ENCODE data around the gene HBQ1. TPM values are rescaled to one million over a fixed set of nuclear protein-coding genes. Genes with fewer than 3 reads are reported as not detected.
"Not testable (repeated sequence)": the region's sequence is repeated elsewhere in the genome, so short reads cannot be mapped to it uniquely, and the experiment has no call there.

HBQ1 gene
- total RNA-seq, 2 experiments from 2014 or later: not detected

DNA sequence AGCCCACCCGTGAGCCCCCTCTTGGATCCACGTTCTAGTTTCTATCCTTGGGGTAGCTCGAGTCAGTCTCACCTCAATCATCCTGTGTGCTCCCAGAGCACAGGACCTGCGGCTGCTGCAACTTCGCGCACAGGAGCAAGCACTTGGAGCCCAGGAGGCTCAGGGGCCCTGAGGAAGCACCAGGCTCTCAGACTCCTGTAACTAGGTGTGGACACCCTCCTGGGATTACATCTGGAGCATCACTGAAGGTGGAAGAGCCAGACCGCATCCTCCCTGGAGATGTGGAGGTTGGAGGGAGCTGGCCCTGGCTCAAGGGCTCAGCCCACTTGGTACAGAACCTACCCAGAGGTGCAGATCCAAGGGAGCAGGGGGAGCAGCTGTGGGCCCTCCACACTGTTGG is 2.7 kb downstream of the HBQ1 start:
- ATAC-seq (no peak), DNase-seq (no peak)
- Mint-ChIP-seq H3K4me3 (no peak overlapping the region), H3K27ac (no peak overlapping the region), H3K27me3 (peaks cover 21% of the 10 kb centered on the region), H3K4me1 (peaks cover 7% of the 10 kb centered on the region), H3K9me3 (ENCODE audit: low read depth) (no peaks in the 10 kb centered on the region), H3K36me3 (peaks cover 10% of the 10 kb centered on the region)
- CTCF ChIA-PET: interaction anchor here (1.0 to 4.5 kb wide), 10 partner anchors 13 to 179 kb away, joined by 3 to 39 read pairs (median 8); partner anchors contain the start of genes POLR3K and SNRNP25

DNA sequence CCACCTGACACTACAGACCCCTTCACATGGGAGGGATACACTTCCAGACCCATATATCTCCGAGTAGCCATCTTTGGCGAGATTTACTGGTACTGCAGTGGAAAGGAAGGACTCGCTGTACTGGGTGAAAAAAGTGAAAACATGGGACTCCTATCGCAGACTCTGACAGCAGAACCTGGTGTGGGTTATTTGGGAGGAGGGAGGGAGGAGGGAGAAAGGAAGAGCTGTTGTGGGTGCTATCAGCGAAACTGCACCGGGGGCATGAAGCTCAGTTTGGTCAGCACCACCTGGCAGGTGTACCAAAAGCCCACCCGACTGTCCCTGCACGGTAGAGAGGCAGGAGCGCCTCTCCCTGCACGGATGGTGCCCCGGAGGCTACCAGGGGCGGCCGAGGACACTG is 5.0 kb downstream of the HBQ1 start:
- Mint-ChIP-seq H3K4me3 (no peak overlapping the region), H3K9me3 (ENCODE audit: low read depth) (no peaks in the 10 kb centered on the region), H3K4me1 (peaks cover 7% of the 10 kb centered on the region), H3K27ac (no peak overlapping the region), H3K27me3 (peaks cover 3% of the 10 kb centered on the region), H3K36me3 (peaks cover 20% of the 10 kb centered on the region)
- ATAC-seq (no peak), DNase-seq (no peak)
- CTCF ChIA-PET: interaction anchor here (1.2 kb wide), 1 partner anchor 78 kb away, joined by 4 read pairs; no protein-coding TSS in a partner anchor

GRCh38 chr16:185691-186090 is 5.4 kb downstream of the HBQ1 start:
- ATAC-seq (no peak), DNase-seq (no peak)
- Mint-ChIP-seq H3K4me1 (peaks cover 7% of the 10 kb centered on the region), H3K4me3 (no peak overlapping the region), H3K36me3 (peaks cover 20% of the 10 kb centered on the region), H3K27me3 (peaks cover 3% of the 10 kb centered on the region), H3K27ac (no peak overlapping the region), H3K9me3 (ENCODE audit: low read depth) (no peaks in the 10 kb centered on the region)
- CTCF ChIA-PET: interaction anchor here (1.2 kb wide), 1 partner anchor 79 kb away, joined by 4 read pairs; no protein-coding TSS in a partner anchor

DNA sequence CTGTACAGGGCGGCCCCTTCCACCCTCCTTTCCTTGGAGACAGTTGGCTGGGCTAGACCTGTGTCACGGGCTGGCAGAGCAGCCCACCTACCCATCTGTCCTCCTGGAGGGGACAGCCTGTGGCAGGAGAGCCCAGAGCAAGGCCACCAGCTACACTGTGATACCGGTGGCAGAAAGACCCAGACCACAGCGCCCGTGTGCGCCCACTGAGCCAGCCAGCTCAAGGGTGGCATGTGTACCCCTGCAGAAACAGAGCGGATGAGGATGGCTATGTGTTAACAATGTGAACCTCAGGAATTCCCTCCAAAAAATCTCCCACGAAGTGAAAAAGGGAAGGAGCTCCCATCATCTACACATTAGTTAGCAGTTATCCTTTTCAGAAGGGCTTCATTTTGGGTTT is 7.1 kb downstream of the HBQ1 start:
- no peaks in the 10 kb centered on the region for H3K9me3 Mint-ChIP-seq (ENCODE audit: low read depth)
- peaks cover 3% of the 10 kb centered on the region for H3K4me1 Mint-ChIP-seq
- no peaks in the 10 kb centered on the region for H3K27me3 Mint-ChIP-seq
- DNase-seq (no peak), ATAC-seq (no peak)
- no peak overlapping the region for H3K27ac Mint-ChIP-seq
- CTCF ChIA-PET: interaction anchor here (0.9 to 2.8 kb wide), 3 partner anchors 80 to 175 kb away, joined by 3 to 10 read pairs (median 9); no protein-coding TSS in a partner anchor
- H3K4me3 Mint-ChIP-seq: no peak overlapping the region
- H3K36me3 Mint-ChIP-seq: peaks cover 29% of the 10 kb centered on the region

DNA sequence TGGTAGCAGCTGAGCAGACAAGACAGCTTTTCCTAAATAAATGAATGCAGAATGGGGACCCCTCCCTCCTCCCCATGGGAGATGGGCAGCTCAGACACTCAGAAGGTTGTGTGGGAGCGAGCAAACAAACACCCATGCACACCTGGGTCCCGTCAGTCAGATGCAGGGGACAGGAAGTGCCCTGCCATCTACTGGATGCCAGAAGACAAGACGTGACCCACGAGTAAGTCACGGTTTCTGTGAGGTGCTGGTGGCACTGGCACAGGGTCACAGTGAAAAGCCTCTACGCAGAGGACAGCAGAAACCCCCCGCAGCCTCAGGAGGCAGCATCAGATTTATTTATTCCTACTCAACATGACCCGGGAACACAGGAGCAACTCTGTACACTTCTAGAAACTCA is 8.4 kb downstream of the HBQ1 start:
- DNase-seq (peak; percentile 58), ATAC-seq (peak; percentile 72)
- Mint-ChIP-seq H3K27me3 (no peaks in the 10 kb centered on the region), H3K27ac (no peak overlapping the region), H3K9me3 (ENCODE audit: low read depth) (no peaks in the 10 kb centered on the region), H3K4me1 (peaks cover 3% of the 10 kb centered on the region), H3K36me3 (peaks cover 32% of the 10 kb centered on the region), H3K4me3 (no peak overlapping the region)
- CTCF ChIA-PET: interaction anchor here (0.9 to 2.8 kb wide), 6 partner anchors 10 to 174 kb away, joined by 3 to 10 read pairs (median 4); no protein-coding TSS in a partner anchor

- peaks cover 35% of the 10 kb centered on the region for H3K36me3 Mint-ChIP-seq
- no peak for ATAC-seq
- H3K4me3 Mint-ChIP-seq: no peak overlapping the region
- H3K4me1 Mint-ChIP-seq: peaks cover 3% of the 10 kb centered on the region
- no peak overlapping the region for H3K27ac Mint-ChIP-seq
- no peaks in the 10 kb centered on the region for H3K27me3 Mint-ChIP-seq
- H3K9me3 Mint-ChIP-seq (ENCODE audit: low read depth): no peaks in the 10 kb centered on the region
- CTCF ChIA-PET: interaction anchor here (0.6 to 2.8 kb wide), 3 partner anchors 72 to 124 kb away, joined by 3 to 9 read pairs (median 3); no protein-coding TSS in a partner anchor
- DNase-seq: no peak
These were observed 9.4 kb downstream of the HBQ1 start for GRCh38 chr16:189604-190186.

- H3K27ac Mint-ChIP-seq: no peak overlapping the region
- no peak overlapping the region for H3K4me3 Mint-ChIP-seq
- no peaks in the 10 kb centered on the region for H3K9me3 Mint-ChIP-seq (ENCODE audit: low read depth)
- H3K4me1 Mint-ChIP-seq: peaks cover 3% of the 10 kb centered on the region
- ATAC-seq: no peak
- H3K36me3 Mint-ChIP-seq: peaks cover 34% of the 10 kb centered on the region
- CTCF ChIA-PET: interaction anchor here (0.6 to 2.5 kb wide), 5 partner anchors 10 to 171 kb away, joined by 4 to 8 read pairs (median 6); no protein-coding TSS in a partner anchor
- DNase-seq: no peak
- no peaks in the 10 kb centered on the region for H3K27me3 Mint-ChIP-seq
These were observed 11.6 kb downstream of the HBQ1 start for GRCh38 chr16:191831-192230.

- CTCF ChIA-PET: interaction anchor here (0.6 to 2.5 kb wide), 5 partner anchors 11 to 170 kb away, joined by 4 to 8 read pairs (median 6); no protein-coding TSS in a partner anchor
- Mint-ChIP-seq H3K4me1 (peaks cover 3% of the 10 kb centered on the region), H3K27me3 (no peaks in the 10 kb centered on the region), H3K27ac (no peak overlapping the region), H3K4me3 (no peak overlapping the region), H3K36me3 (peaks cover 32% of the 10 kb centered on the region), H3K9me3 (ENCODE audit: low read depth) (no peaks in the 10 kb centered on the region)
- no peak for ATAC-seq
- DNase-seq: no peak
These were observed 12.4 kb downstream of the HBQ1 start for GRCh38 chr16:192686-193085.

GRCh38 chr16:193441-193840 is 13.2 kb downstream of the HBQ1 start:
- Mint-ChIP-seq H3K27ac (no peak overlapping the region), H3K4me3 (no peak overlapping the region), H3K4me1 (peaks cover 3% of the 10 kb centered on the region), H3K27me3 (no peaks in the 10 kb centered on the region), H3K36me3 (peaks cover 37% of the 10 kb centered on the region), H3K9me3 (ENCODE audit: low read depth) (no peaks in the 10 kb centered on the region)
- CTCF ChIA-PET: interaction anchor here (0.7 to 2.5 kb wide), 4 partner anchors 12 to 169 kb away, joined by 3 to 8 read pairs (median 6); no protein-coding TSS in a partner anchor
- DNase-seq (no peak), ATAC-seq (no peak)

- Mint-ChIP-seq H3K4me3 (no peak overlapping the region), H3K27ac (no peak overlapping the region), H3K27me3 (no peaks in the 10 kb centered on the region), H3K36me3 (peaks cover 32% of the 10 kb centered on the region), H3K4me1 (no peaks in the 10 kb centered on the region), H3K9me3 (ENCODE audit: low read depth) (no peaks in the 10 kb centered on the region)
- DNase-seq (no peak), ATAC-seq (no peak)
- CTCF ChIA-PET: no interaction called here
These were observed 14.3 kb downstream of the HBQ1 start for GRCh38 chr16:194516-194915.

DNA sequence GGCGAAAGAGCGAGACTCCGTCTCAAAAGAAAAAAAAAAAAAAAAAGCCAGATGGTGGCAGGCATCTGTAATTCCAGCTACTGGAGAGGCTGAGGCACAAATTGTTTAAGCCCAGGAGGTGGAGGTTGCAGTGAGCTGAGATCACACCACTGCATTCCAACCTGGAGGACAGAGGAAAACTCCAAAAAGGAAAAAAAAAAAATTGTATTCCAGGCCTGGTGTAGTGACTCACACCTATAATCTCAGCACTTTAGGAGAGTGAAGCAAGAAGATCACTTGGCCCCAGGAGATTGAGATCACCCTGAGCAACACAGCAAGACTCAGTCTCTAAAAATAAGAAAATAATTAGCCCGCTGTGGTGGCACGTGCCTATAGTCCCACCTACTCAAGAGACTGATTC is 20.1 kb downstream of the HBQ1 start:
- H3K4me1 Mint-ChIP-seq: no peaks in the 10 kb centered on the region
- peaks cover 34% of the 10 kb centered on the region for H3K36me3 Mint-ChIP-seq

DNA sequence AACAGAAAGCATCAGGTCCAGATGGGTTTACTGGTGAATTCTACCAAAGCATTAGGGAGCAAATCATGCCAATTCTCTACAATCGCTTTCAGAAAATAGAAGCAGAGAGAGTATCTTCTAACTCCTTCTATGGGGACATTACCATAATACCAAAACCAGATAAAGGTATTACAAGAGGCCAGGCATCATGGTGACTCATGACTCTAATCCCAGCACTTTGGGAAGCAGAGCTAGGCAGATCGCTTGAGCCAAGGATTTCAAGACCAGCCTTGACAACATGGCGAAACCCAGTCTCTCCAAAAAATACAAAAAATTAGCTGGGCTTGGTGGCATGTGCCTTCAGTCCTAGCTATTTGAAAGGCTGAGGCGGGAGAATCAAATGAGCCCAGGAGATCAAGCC is 23.0 kb downstream of the HBQ1 start:
- H3K4me1 Mint-ChIP-seq: peaks cover 8% of the 10 kb centered on the region

More for the DNA sequence above, 20.1 kb downstream of the HBQ1 start:
- DNase-seq (no peak), ATAC-seq (no peak)
- H3K4me3 Mint-ChIP-seq: no peak overlapping the region
- CTCF ChIA-PET: no interaction called here
- H3K27me3 Mint-ChIP-seq: no peaks in the 10 kb centered on the region
- no peaks in the 10 kb centered on the region for H3K9me3 Mint-ChIP-seq (ENCODE audit: low read depth)
- no peak overlapping the region for H3K27ac Mint-ChIP-seq

DNA sequence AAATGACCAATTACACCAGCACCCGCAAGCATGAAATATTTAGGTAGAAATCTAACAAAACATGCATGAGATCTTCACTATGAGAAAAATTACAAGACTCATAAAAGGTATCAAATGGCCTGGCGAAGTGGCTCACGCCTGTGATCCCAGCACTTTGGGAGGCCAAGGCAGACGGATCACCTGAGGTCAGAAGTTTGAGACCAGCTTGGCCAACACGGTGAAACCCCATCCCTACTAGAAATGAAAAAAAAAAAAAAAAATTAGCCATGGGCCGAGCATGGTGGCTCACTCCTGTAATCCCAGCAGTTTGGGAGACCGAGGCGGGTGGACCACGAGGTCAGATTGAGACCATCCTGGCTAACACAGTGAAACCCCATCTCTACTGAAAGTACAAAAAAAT is 23.8 kb downstream of the HBQ1 start:
- not testable (repeated sequence) for H3K4me1 Mint-ChIP-seq; DNase-seq; H3K27me3 Mint-ChIP-seq; H3K4me3 Mint-ChIP-seq; H3K27ac Mint-ChIP-seq; H3K9me3 Mint-ChIP-seq (ENCODE audit: low read depth); ATAC-seq
- peaks cover 39% of the 10 kb centered on the region for H3K36me3 Mint-ChIP-seq
- CTCF ChIA-PET: interaction anchor here (1.3 kb wide), 1 partner anchor 12 kb away, joined by 4 read pairs; no protein-coding TSS in a partner anchor

More for the DNA sequence above, 23.0 kb downstream of the HBQ1 start:
- CTCF ChIA-PET: no interaction called here
- peaks cover 41% of the 10 kb centered on the region for H3K36me3 Mint-ChIP-seq
- no peaks in the 10 kb centered on the region for H3K9me3 Mint-ChIP-seq (ENCODE audit: low read depth)
- no peak for ATAC-seq
- H3K4me3 Mint-ChIP-seq: no peak overlapping the region
- H3K27ac Mint-ChIP-seq: no peak overlapping the region
- no peaks in the 10 kb centered on the region for H3K27me3 Mint-ChIP-seq
- DNase-seq: no peak

- CTCF ChIA-PET: interaction anchor here (2.0 kb wide), 1 partner anchor 144 kb away, joined by 6 read pairs; no protein-coding TSS in a partner anchor
- H3K36me3 Mint-ChIP-seq: peaks cover 23% of the 10 kb centered on the region
- H3K27ac Mint-ChIP-seq; H3K4me1 Mint-ChIP-seq; H3K9me3 Mint-ChIP-seq (ENCODE audit: low read depth); ATAC-seq; DNase-seq; H3K27me3 Mint-ChIP-seq; H3K4me3 Mint-ChIP-seq: not testable (repeated sequence)
These were observed 29.1 kb downstream of the HBQ1 start for GRCh38 chr16:209359-209758.

All from activated CD8-positive, alpha-beta memory T cell treated with anti-CD3 and anti-CD28 coated beads, Interleukin-2, amount 10 ng/mL, durations not matched to agents 7 days and 5 days (primary cell).